GM23338 (cell line): Measurements from ENCODE around the gene C1QTNF9. TPM values are rescaled to one million over a fixed set of nuclear protein-coding genes. Genes with fewer than 3 reads are reported as not detected.

Experiments used
- ATAC-seq: fragments of 200-7000 bp; cut with Tn5 transposase; 3 replicates; pipeline ENCODE4 v1.9.1; 2020
- DNase-seq: peaks from one replicate; pipeline ENCODE4 v3.0.0-alpha.2; 2015; ENCODE audit warnings: low spot score
- H2AFZ ChIP-seq: fragments of 200-600 bp; sonication (generic); 2 replicates; pipeline ENCODE4 v1.8.0; 2016; ENCODE audit warnings: antibody characterized with exemption, mild to moderate bottlenecking, moderate library complexity
- H3F3A ChIP-seq: fragments of 200-600 bp; sonication (generic); replicated peaks from 2 replicates; pipeline ENCODE4 v1.8.0; 2017; ENCODE audit warnings: antibody characterized with exemption, mixed run types, low read depth
- H3K27ac ChIP-seq: fragments of 200-600 bp; sonication (generic); 2 replicates; pipeline ENCODE4 v1.6.1; 2016; ENCODE audit warnings: low read depth
- H3K27me3 ChIP-seq: fragments of 200-600 bp; sonication (generic); 2 replicates; pipeline ENCODE4 v1.8.0; 2016; ENCODE audit warnings: mild to moderate bottlenecking, mixed run types, moderate library complexity; ENCODE audit not compliant: insufficient read depth
- H3K36me3 ChIP-seq: fragments of 200-600 bp; sonication (generic); 2 replicates; pipeline ENCODE4 v1.8.0; 2016; ENCODE audit warnings: mild to moderate bottlenecking; ENCODE audit not compliant: insufficient read depth
- H3K4me1 ChIP-seq: fragments of 200-600 bp; sonication (generic); 2 replicates; pipeline ENCODE4 v1.8.0; 2016; ENCODE audit warnings: mild to moderate bottlenecking, moderate library complexity; ENCODE audit not compliant: insufficient read depth
- H3K4me2 ChIP-seq: fragments of 200-600 bp; sonication (generic); 2 replicates; pipeline ENCODE4 v1.7.1; 2017; ENCODE audit warnings: mixed run types
- H3K4me3 ChIP-seq: fragments of 200-600 bp; sonication (generic); 2 replicates; pipeline ENCODE4 v1.6.1; 2016; ENCODE audit warnings: mixed run types
- H3K79me2 ChIP-seq: fragments of 200-600 bp; sonication (generic); replicated peaks from 2 replicates; pipeline ENCODE4 v1.8.0; 2017; ENCODE audit warnings: mild to moderate bottlenecking; ENCODE audit not compliant: insufficient read depth
- H3K9me2 ChIP-seq: fragments of 200-600 bp; sonication (generic); 2 replicates; pipeline ENCODE4 v1.8.0; 2017; ENCODE audit not compliant: insufficient read depth
- H4K20me1 ChIP-seq: fragments of 200-600 bp; sonication (generic); replicated peaks from 2 replicates; pipeline ENCODE4 v1.8.0; 2017; ENCODE audit warnings: mild to moderate bottlenecking; ENCODE audit not compliant: insufficient read depth
- H3K27ac Mint-ChIP-seq: 2 replicates; pipeline ENCODE4 v1.8.0; 2020; ENCODE audit warnings: inconsistent platforms, mild to moderate bottlenecking, moderate library complexity, mixed read lengths
- H3K27me3 Mint-ChIP-seq: 3 replicates; pipeline ENCODE4 v1.8.0; 2022; ENCODE audit warnings: low read depth, mild to moderate bottlenecking, moderate library complexity, mixed read lengths, inconsistent platforms; ENCODE audit not compliant: insufficient read depth, poor library complexity
- H3K36me3 Mint-ChIP-seq: 3 replicates; pipeline ENCODE4 v1.8.0; 2021; ENCODE audit warnings: low read depth, mild to moderate bottlenecking, inconsistent platforms, moderate library complexity, mixed read lengths
- H3K4me1 Mint-ChIP-seq: 3 replicates; pipeline ENCODE4 v1.8.0; 2020; ENCODE audit warnings: mild to moderate bottlenecking, inconsistent platforms, mixed read lengths
- H3K4me3 Mint-ChIP-seq: 3 replicates; pipeline ENCODE4 v1.8.0; 2021; ENCODE audit warnings: moderate library complexity, mild to moderate bottlenecking, inconsistent platforms, mixed read lengths
- H3K9me3 Mint-ChIP-seq: 3 replicates; pipeline ENCODE4 v1.8.0; 2020; ENCODE audit warnings: moderate library complexity, mild to moderate bottlenecking, inconsistent platforms, mixed read lengths
- EZH2phosphoT487 ChIP-seq: fragments of 200-600 bp; sonication (generic); IDR thresholded peaks from one replicate; pipeline ENCODE4 v1.8.1; 2018; ENCODE audit warnings: antibody characterized with exemption; ENCODE audit not compliant: unreplicated experiment
- JUNB ChIP-seq: IDR thresholded peaks from one replicate; pipeline ENCODE4 v1.6.1; 2016; ENCODE audit warnings: antibody characterized with exemption; ENCODE audit not compliant: unreplicated experiment
- NANOG ChIP-seq: IDR thresholded peaks from 2 replicates; pipeline ENCODE4 v1.6.1; 2016; ENCODE audit warnings: antibody characterized with exemption, borderline replicate concordance
- POLR2AphosphoS5 ChIP-seq: IDR thresholded peaks from 2 replicates; pipeline ENCODE4 v1.6.1; 2016; ENCODE audit warnings: antibody characterized with exemption, low read depth
- STAT1 ChIP-seq: IDR thresholded peaks from one replicate; pipeline ENCODE4 v1.6.1; 2016; ENCODE audit warnings: antibody characterized with exemption; ENCODE audit not compliant: unreplicated experiment
- ZNF114 ChIP-seq: fragments of 250-450 bp; sonication (Bioruptor Pico); IDR thresholded peaks from 2 replicates; pipeline ENCODE4 v1.5.0; 2020; ENCODE audit warnings: mild to moderate bottlenecking, moderate library complexity
- polyA plus RNA-seq: library from polyadenylated mRNA; unstranded; fragments of >200 nt; fragmentation: Nextera tagmentation; extraction: Ambion mirVana; gene quantifications from 2 replicates; pipeline ENCODE4 v1.2.1, GENCODE V29; 2016
- total RNA-seq: library from RNA; depleted of rRNA; stranded (reverse); fragments of >200 nt; shearing (Covaris generic); gene quantifications from 2 replicates; pipeline ENCODE4 v1.2.3, GENCODE V29; 2014
- TF ChIP-seq, protein P1 (sequence below): fragments of 250-450 bp; sonication (Bioruptor Pico); IDR thresholded peaks from 2 replicates; pipeline ENCODE4 v1.5.0; 2020; ENCODE audit warnings: mild to moderate bottlenecking, moderate library complexity
- TF ChIP-seq, protein P2 (sequence below): IDR thresholded peaks from one replicate; pipeline ENCODE4 v1.6.1; 2018; ENCODE audit warnings: antibody characterized with exemption; ENCODE audit not compliant: unreplicated experiment
- TF ChIP-seq, protein P3 (sequence below): IDR thresholded peaks from 2 replicates; pipeline ENCODE4 v1.6.1; 2016; ENCODE audit warnings: antibody characterized with exemption

The C1QTNF9 gene
- total and polyA plus RNA-seq, 2 experiments from 2014 or later: not detected

- TF ChIP-seq, protein P1, sequence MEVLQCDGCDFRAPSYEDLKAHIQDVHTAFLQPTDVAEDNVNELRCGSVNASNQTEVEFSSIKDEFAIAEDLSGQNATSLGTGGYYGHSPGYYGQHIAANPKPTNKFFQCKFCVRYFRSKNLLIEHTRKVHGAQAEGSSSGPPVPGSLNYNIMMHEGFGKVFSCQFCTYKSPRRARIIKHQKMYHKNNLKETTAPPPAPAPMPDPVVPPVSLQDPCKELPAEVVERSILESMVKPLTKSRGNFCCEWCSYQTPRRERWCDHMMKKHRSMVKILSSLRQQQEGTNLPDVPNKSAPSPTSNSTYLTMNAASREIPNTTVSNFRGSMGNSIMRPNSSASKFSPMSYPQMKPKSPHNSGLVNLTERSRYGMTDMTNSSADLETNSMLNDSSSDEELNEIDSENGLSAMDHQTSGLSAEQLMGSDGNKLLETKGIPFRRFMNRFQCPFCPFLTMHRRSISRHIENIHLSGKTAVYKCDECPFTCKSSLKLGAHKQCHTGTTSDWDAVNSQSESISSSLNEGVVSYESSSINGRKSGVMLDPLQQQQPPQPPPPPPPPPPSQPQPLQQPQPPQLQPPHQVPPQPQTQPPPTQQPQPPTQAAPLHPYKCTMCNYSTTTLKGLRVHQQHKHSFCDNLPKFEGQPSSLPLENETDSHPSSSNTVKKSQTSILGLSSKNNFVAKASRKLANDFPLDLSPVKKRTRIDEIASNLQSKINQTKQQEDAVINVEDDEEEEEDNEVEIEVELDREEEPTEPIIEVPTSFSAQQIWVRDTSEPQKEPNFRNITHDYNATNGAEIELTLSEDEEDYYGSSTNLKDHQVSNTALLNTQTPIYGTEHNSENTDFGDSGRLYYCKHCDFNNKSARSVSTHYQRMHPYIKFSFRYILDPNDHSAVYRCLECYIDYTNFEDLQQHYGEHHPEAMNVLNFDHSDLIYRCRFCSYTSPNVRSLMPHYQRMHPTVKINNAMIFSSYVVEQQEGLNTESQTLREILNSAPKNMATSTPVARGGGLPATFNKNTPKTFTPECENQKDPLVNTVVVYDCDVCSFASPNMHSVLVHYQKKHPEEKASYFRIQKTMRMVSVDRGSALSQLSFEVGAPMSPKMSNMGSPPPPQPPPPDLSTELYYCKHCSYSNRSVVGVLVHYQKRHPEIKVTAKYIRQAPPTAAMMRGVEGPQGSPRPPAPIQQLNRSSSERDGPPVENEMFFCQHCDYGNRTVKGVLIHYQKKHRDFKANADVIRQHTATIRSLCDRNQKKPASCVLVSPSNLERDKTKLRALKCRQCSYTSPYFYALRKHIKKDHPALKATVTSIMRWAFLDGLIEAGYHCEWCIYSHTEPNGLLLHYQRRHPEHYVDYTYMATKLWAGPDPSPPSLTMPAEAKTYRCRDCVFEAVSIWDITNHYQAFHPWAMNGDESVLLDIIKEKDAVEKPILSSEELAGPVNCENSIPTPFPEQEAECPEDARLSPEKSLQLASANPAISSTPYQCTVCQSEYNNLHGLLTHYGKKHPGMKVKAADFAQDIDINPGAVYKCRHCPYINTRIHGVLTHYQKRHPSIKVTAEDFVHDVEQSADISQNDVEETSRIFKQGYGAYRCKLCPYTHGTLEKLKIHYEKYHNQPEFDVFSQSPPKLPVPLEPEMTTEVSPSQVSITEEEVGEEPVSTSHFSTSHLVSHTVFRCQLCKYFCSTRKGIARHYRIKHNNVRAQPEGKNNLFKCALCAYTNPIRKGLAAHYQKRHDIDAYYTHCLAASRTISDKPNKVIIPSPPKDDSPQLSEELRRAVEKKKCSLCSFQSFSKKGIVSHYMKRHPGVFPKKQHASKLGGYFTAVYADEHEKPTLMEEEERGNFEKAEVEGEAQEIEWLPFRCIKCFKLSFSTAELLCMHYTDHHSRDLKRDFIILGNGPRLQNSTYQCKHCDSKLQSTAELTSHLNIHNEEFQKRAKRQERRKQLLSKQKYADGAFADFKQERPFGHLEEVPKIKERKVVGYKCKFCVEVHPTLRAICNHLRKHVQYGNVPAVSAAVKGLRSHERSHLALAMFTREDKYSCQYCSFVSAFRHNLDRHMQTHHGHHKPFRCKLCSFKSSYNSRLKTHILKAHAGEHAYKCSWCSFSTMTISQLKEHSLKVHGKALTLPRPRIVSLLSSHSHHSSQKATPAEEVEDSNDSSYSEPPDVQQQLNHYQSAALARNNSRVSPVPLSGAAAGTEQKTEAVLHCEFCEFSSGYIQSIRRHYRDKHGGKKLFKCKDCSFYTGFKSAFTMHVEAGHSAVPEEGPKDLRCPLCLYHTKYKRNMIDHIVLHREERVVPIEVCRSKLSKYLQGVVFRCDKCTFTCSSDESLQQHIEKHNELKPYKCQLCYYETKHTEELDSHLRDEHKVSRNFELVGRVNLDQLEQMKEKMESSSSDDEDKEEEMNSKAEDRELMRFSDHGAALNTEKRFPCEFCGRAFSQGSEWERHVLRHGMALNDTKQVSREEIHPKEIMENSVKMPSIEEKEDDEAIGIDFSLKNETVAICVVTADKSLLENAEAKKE (CRISPR knock-in tag): no peak
- no peak for TF ChIP-seq POLR2AphosphoS5
These were observed 42.0 kb downstream of the C1QTNF9 start (continued) for GRCh38 chr13:24351423-24351822.

DNA sequence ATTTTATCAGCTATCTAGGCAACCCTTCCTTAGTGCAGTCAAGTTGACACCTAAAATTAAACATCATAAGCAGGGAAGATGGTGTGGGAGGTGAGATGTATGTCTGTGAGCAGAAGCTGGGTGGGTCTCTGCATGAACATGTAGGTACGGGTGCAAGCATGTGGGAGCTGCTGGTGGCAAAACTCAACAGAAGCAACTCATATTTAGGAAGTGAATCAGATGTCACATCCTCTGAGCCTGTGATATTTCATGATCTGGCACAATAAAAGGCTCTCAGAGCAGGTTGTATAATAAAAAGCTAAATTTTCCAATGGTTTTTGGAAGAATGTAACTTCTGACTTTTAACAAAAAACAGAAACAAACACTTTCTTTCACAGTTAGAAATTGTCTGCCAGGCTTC, 44.4 kb downstream of the C1QTNF9 start:
- DNase-seq (no peak), ATAC-seq (no peak)
- H3K27ac Mint-ChIP-seq: no peak overlapping the region
- peaks cover 5% of the 10 kb centered on the region for H3K27me3 Mint-ChIP-seq
- no peaks in the 10 kb centered on the region for H3K79me2 ChIP-seq
- peaks cover 9% of the 10 kb centered on the region; the same call in 1 of the 2 replicates for H3F3A ChIP-seq
- H3K27ac ChIP-seq: no peak overlapping the region
- no peaks in the 10 kb centered on the region for H3K36me3 Mint-ChIP-seq
- no peak overlapping the region for H3K4me3 Mint-ChIP-seq
- no peaks in the 10 kb centered on the region for H3K9me2 ChIP-seq
- no peaks in the 10 kb centered on the region for H3K36me3 ChIP-seq
- H3K27me3 ChIP-seq: no peaks in the 10 kb centered on the region
- H2AFZ ChIP-seq: no peak overlapping the region
- H3K4me1 ChIP-seq: no peaks in the 10 kb centered on the region
- H3K9me3 Mint-ChIP-seq: peaks cover 2% of the 10 kb centered on the region; the same call in 2 of the 3 replicates
- no peaks in the 10 kb centered on the region for H3K4me1 Mint-ChIP-seq
- no peak overlapping the region for H3K4me3 ChIP-seq
- no peaks in the 10 kb centered on the region for H4K20me1 ChIP-seq
- no peak overlapping the region for H3K4me2 ChIP-seq
- TF ChIP-seq ZNF114 (CRISPR knock-in tag) (no peak), STAT1 (no peak), POLR2AphosphoS5 (no peak), EZH2phosphoT487 (no peak), JUNB (no peak), NANOG (no peak)
- TF ChIP-seq, protein P2, sequence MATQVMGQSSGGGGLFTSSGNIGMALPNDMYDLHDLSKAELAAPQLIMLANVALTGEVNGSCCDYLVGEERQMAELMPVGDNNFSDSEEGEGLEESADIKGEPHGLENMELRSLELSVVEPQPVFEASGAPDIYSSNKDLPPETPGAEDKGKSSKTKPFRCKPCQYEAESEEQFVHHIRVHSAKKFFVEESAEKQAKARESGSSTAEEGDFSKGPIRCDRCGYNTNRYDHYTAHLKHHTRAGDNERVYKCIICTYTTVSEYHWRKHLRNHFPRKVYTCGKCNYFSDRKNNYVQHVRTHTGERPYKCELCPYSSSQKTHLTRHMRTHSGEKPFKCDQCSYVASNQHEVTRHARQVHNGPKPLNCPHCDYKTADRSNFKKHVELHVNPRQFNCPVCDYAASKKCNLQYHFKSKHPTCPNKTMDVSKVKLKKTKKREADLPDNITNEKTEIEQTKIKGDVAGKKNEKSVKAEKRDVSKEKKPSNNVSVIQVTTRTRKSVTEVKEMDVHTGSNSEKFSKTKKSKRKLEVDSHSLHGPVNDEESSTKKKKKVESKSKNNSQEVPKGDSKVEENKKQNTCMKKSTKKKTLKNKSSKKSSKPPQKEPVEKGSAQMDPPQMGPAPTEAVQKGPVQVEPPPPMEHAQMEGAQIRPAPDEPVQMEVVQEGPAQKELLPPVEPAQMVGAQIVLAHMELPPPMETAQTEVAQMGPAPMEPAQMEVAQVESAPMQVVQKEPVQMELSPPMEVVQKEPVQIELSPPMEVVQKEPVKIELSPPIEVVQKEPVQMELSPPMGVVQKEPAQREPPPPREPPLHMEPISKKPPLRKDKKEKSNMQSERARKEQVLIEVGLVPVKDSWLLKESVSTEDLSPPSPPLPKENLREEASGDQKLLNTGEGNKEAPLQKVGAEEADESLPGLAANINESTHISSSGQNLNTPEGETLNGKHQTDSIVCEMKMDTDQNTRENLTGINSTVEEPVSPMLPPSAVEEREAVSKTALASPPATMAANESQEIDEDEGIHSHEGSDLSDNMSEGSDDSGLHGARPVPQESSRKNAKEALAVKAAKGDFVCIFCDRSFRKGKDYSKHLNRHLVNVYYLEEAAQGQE: no peak
- TF ChIP-seq, protein P3, sequence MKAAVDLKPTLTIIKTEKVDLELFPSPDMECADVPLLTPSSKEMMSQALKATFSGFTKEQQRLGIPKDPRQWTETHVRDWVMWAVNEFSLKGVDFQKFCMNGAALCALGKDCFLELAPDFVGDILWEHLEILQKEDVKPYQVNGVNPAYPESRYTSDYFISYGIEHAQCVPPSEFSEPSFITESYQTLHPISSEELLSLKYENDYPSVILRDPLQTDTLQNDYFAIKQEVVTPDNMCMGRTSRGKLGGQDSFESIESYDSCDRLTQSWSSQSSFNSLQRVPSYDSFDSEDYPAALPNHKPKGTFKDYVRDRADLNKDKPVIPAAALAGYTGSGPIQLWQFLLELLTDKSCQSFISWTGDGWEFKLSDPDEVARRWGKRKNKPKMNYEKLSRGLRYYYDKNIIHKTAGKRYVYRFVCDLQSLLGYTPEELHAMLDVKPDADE: no peak
